Astrocyte (in vitro differentiated cells and primary cell): Measurements from ENCODE around the gene QSER1.

Experiments used
- EZH2 ChIP-seq: IDR thresholded peaks from 2 replicates; pipeline ENCODE4 v1.6.1; 2012; ENCODE audit warnings: mild to moderate bottlenecking, low read length, inconsistent platforms; ENCODE audit not compliant: insufficient read depth
- TF ChIP-seq, protein P1 (sequence below): IDR thresholded peaks from 2 replicates; pipeline ENCODE4 v1.5.1; 2011; ENCODE audit warnings: low read depth, mild to moderate bottlenecking, inconsistent platforms, low read length, moderate library complexity; ENCODE audit not compliant: insufficient read depth

DNA sequence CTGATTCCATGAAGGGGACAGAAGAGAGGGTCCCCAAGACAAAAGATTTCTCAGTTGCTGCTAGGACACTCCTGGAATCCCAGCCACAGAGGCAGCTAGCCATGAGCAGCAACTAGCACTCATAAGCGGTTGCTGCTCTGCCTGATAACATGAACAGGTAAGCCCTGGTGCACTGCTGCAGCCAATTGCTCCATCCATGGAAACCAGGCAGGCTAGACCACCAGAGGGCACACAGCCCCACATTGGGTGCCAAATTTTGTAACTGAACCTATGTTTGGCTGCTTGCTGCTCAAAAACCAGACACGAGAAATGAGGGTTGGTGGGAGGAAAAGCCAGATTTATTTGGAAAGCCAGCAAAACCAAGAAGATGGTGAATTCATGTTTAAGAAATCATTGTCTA, 21.9 kb upstream of the QSER1 start:
- TF ChIP-seq, protein P1, sequence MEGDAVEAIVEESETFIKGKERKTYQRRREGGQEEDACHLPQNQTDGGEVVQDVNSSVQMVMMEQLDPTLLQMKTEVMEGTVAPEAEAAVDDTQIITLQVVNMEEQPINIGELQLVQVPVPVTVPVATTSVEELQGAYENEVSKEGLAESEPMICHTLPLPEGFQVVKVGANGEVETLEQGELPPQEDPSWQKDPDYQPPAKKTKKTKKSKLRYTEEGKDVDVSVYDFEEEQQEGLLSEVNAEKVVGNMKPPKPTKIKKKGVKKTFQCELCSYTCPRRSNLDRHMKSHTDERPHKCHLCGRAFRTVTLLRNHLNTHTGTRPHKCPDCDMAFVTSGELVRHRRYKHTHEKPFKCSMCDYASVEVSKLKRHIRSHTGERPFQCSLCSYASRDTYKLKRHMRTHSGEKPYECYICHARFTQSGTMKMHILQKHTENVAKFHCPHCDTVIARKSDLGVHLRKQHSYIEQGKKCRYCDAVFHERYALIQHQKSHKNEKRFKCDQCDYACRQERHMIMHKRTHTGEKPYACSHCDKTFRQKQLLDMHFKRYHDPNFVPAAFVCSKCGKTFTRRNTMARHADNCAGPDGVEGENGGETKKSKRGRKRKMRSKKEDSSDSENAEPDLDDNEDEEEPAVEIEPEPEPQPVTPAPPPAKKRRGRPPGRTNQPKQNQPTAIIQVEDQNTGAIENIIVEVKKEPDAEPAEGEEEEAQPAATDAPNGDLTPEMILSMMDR = peak; percentile 15
- TF ChIP-seq EZH2 = no peak
